DND-41 (cell line): ENCODE measurements around the gene NSMF.
"Not testable (repeated sequence)": the region's sequence is repeated elsewhere in the genome, so short reads cannot be mapped to it uniquely, and the experiment has no call there.

Source experiments
- ATAC-seq: fragments of 200-7000 bp; cut with Tn5 transposase; 3 replicates; pipeline ENCODE4 v1.9.1; 2021; ENCODE audit warnings: low read depth; ENCODE audit not compliant: insufficient read depth
- DNase-seq: peaks from one replicate; pipeline ENCODE4 v3.0.0-alpha.2; 2020
- H2AFZ ChIP-seq: 2 replicates; pipeline ENCODE4 v1.6.0; 2012; ENCODE audit warnings: low read depth, low read length
- H3K27ac ChIP-seq: 2 replicates; pipeline ENCODE4 v1.5.1; 2012; ENCODE audit warnings: low read length, inconsistent platforms
- H3K27me3 ChIP-seq: fragments of 200-600 bp; sonication (generic); 2 replicates; pipeline ENCODE4 v1.6.0; 2012; ENCODE audit warnings: low read length, mild to moderate bottlenecking, inconsistent platforms; ENCODE audit not compliant: insufficient read depth, poor library complexity
- H3K36me3 ChIP-seq: 2 replicates; pipeline ENCODE4 v1.5.1; 2012; ENCODE audit warnings: low read length, inconsistent platforms; ENCODE audit not compliant: insufficient read depth
- H3K4me1 ChIP-seq: 2 replicates; pipeline ENCODE4 v1.5.1; 2012; ENCODE audit warnings: mild to moderate bottlenecking, low read length; ENCODE audit not compliant: insufficient read depth
- H3K4me2 ChIP-seq: 2 replicates; pipeline ENCODE4 v1.6.0; 2012; ENCODE audit warnings: mild to moderate bottlenecking, moderate library complexity, low read length, inconsistent platforms; ENCODE audit not compliant: insufficient read depth
- H3K4me3 ChIP-seq, 2 experiments: fragments of 200-600 bp in 1 of 2; shearing (Covaris generic) in 1 of 2; 2 replicates each; pipeline ENCODE4 v1.5.1; 2012 to 2016; ENCODE audit warnings: inconsistent platforms in 2 of 2, low read length in 2 of 2, mild to moderate bottlenecking in 2 of 2, low read depth in 1 of 2, moderate library complexity in 1 of 2
- H3K79me2 ChIP-seq: 2 replicates; pipeline ENCODE4 v1.6.0; 2012; ENCODE audit warnings: low read length, inconsistent platforms; ENCODE audit not compliant: insufficient read depth
- H3K9ac ChIP-seq: 2 replicates; pipeline ENCODE4 v1.6.0; 2012; ENCODE audit warnings: low read depth, mild to moderate bottlenecking, inconsistent platforms, low read length, moderate library complexity
- H3K9me3 ChIP-seq: 2 replicates; pipeline ENCODE4 v1.5.1; 2012; ENCODE audit warnings: low read length, moderate library complexity, mild to moderate bottlenecking, inconsistent platforms; ENCODE audit not compliant: insufficient read depth, severe bottlenecking
- H4K20me1 ChIP-seq: 2 replicates; pipeline ENCODE4 v1.6.0; 2012; ENCODE audit warnings: low read length; ENCODE audit not compliant: insufficient read depth
- CTCF ChIP-seq: IDR thresholded peaks from 2 replicates; pipeline ENCODE4 v1.5.1; 2012; ENCODE audit warnings: borderline replicate concordance, low read length, moderate library complexity, mild to moderate bottlenecking; ENCODE audit not compliant: poor library complexity, severe bottlenecking; ENCODE audit errors: extremely low read depth
- EZH2 ChIP-seq: IDR thresholded peaks from 3 replicates; pipeline ENCODE4 v1.6.1; 2012; ENCODE audit warnings: borderline replicate concordance, low read depth, mild to moderate bottlenecking, moderate library complexity, low read length, inconsistent platforms; ENCODE audit not compliant: severe bottlenecking

Gene NSMF

DNA sequence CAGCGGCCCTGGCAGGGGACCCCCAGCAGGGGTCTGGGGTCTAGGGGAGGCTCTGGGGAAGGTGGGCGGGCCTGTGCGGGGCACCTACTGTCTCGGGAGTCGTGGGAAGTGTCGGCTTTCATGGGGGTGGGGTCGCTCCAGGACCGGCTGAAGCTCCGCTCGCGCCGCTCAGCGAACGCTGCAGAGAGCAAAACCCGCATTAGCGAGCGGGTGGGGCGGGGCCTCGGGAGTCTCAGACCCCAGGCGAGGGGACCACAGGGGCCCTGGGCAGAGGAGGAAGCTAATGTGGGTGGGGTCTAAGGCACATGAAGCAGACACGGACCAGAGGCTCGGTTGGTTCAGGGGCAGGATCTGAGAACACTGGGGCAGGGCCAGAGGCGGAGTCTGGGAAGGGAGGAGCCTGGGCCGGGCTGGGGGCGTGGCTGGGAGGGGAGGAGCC, 5.5 kb downstream of the NSMF start:
- no peaks in the 10 kb centered on the region for H3K4me1 ChIP-seq
- no peaks in the 10 kb centered on the region for H3K79me2 ChIP-seq
- no peak overlapping the region for H2AFZ ChIP-seq
- no peaks in the 10 kb centered on the region for H3K36me3 ChIP-seq
- DNase-seq (no peak), ATAC-seq (no peak)
- no peak overlapping the region for H3K9ac ChIP-seq
- no peaks in the 10 kb centered on the region for H3K9me3 ChIP-seq
- TF ChIP-seq EZH2 (no peak), CTCF (no peak)
- no peaks in the 10 kb centered on the region for H3K27me3 ChIP-seq
- no peak overlapping the region for H3K4me3 ChIP-seq
- no peak overlapping the region for H3K4me2 ChIP-seq
- H4K20me1 ChIP-seq, result peaks cover 32% of the 10 kb centered on the region
- no peak overlapping the region for H3K27ac ChIP-seq

DNA sequence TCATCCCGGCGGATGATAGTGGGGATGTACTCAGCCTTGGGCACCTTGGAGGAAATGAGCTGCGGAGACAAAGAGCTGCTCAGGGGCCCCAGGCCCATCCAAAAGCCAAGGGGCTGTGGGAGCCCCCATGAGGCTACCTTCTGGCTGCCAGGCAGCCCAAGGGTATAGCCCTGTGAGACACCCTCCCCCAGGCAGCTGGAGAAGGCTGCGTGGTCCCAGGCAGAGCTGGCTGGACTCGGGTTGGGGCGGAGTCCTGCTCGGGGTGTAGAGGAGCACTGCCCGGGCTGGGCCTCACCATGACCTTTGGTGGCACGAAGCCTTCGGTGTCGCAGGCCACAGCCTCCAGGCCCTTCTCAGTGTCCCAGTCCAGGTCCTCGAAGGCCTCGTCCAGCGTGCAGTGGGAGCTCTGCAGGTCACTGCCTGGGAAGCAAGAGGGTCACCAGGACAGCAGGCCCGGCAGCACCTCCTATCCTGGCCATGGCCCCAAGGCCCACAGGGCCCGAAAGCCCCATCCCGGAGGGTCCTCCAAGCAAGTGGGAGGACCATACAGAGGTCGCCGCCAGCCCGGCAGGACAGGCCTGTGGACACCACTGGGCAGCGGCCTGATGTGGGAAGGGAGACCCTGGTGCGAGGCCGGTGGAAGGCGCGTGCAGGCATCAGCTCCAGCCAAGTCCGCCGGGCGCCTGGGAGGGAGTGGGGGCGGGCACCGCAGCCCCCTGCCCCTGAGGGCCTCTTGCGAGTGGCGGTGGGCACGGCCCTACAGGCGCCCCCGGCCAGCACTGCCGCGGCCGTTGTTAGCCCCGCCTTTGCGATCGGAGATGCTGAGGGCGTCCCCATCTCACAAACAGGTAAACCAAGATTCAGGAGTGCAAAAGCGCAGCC, 6.1 kb downstream of the NSMF start:
- ATAC-seq (no peak), DNase-seq (no peak)
- TF ChIP-seq EZH2 (no peak), CTCF (no peak)
- no peaks in the 10 kb centered on the region for H3K27me3 ChIP-seq
- H3K9me3 ChIP-seq, result no peaks in the 10 kb centered on the region
- H2AFZ ChIP-seq, result no peak overlapping the region
- no peak overlapping the region for H3K4me3 ChIP-seq
- H3K27ac ChIP-seq, result no peak overlapping the region
- no peak overlapping the region for H3K4me2 ChIP-seq
- no peaks in the 10 kb centered on the region for H3K4me1 ChIP-seq
- peaks cover 32% of the 10 kb centered on the region for H4K20me1 ChIP-seq
- H3K36me3 ChIP-seq, result no peaks in the 10 kb centered on the region
- no peaks in the 10 kb centered on the region for H3K79me2 ChIP-seq
- H3K9ac ChIP-seq, result no peak overlapping the region

DNA sequence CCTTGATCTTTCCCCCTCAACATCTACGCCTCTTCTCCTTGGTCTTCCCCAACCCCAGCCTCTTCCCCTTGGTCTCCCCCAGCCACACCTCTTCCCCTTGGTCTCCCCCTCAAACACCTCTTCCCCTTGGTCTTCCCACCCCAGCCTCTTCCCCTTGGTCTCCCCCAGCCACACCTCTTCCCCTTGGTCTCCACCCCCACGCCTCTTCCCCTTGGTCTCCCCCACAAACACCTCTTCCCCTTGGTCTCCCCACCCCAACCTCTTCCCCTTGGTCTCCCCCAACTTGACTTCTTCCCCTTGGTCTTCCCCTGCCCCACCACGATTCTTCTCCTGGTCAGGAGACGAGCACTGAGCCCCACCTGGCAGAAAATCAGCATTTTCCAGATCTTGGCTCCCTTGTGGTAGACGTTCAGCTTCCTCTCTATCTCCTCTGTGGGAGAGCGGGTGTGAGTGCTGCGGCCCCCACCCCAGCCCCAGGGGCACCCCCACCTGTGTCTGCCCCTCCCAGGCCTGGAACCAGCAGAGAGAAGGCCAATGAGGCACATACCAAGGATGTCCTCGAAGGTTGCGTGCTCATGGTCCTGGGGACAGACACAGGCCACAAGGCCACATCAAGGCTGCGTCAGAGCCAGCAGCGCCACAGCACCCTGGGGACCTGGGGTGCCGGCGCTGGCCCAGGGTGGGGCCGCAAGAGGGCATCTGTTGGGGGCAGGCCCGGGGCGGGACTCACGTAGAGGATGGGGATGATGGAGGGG, 7.0 kb downstream of the NSMF start:
- H3K36me3 ChIP-seq, result no peaks in the 10 kb centered on the region
- no peak overlapping the region for H3K9ac ChIP-seq
- H3K79me2 ChIP-seq, result no peaks in the 10 kb centered on the region
- H3K4me1 ChIP-seq, result no peaks in the 10 kb centered on the region
- no peak overlapping the region for H3K4me2 ChIP-seq
- DNase-seq (no peak), ATAC-seq (no peak)
- no peak for TF ChIP-seq CTCF
- TF ChIP-seq EZH2, result no peak
- H2AFZ ChIP-seq, result no peak overlapping the region
- H4K20me1 ChIP-seq, result peaks cover 36% of the 10 kb centered on the region
- H3K9me3 ChIP-seq, result no peaks in the 10 kb centered on the region
- no peaks in the 10 kb centered on the region for H3K27me3 ChIP-seq
- H3K4me3 ChIP-seq, result no peak overlapping the region
- no peak overlapping the region for H3K27ac ChIP-seq

- DNase-seq, H3K4me3 ChIP-seq, H3K4me1 ChIP-seq, H3K4me2 ChIP-seq, H2AFZ ChIP-seq, H3K79me2 ChIP-seq, H3K27ac ChIP-seq, H3K36me3 ChIP-seq, ATAC-seq, H3K27me3 ChIP-seq, H3K9me3 ChIP-seq, H3K9ac ChIP-seq: not testable (repeated sequence)
- peaks cover 36% of the 10 kb centered on the region for H4K20me1 ChIP-seq
Observed at GRCh38 chr9:137451264-137452005, 7.7 kb downstream of the NSMF start.

- H3K4me3 ChIP-seq, H3K4me2 ChIP-seq, H2AFZ ChIP-seq, H3K36me3 ChIP-seq, H3K79me2 ChIP-seq, H3K27ac ChIP-seq, H3K4me1 ChIP-seq, H3K9me3 ChIP-seq, H3K9ac ChIP-seq, H3K27me3 ChIP-seq: not testable (repeated sequence)
- H4K20me1 ChIP-seq, result peaks cover 31% of the 10 kb centered on the region
- ATAC-seq, result peak; percentile 39; the same call in 1 of the 3 replicates
- peak; percentile 71 for DNase-seq
Observed at GRCh38 chr9:137450539-137451222, 8.5 kb downstream of the NSMF start.
